OCI-LY7 (cell line): ENCODE results near the gene RAB44.

Experiments used
- CTCF ChIP-seq: fragments of 200-600 bp; sonication (generic); conservative IDR thresholded peaks from 2 replicates; pipeline ENCODE4 v1.5.1; 2014; ENCODE audit warnings: mild to moderate bottlenecking, antibody characterized with exemption, low read length, moderate library complexity, mixed read lengths
- EZH2phosphoT487 ChIP-seq: fragments of 200-600 bp; sonication (generic); IDR thresholded peaks from 2 replicates; pipeline ENCODE4 v1.6.1; 2018; ENCODE audit warnings: low read depth, borderline replicate concordance, mild to moderate bottlenecking, mixed run types, antibody characterized with exemption, low read length, moderate library complexity, mixed read lengths

DNA sequence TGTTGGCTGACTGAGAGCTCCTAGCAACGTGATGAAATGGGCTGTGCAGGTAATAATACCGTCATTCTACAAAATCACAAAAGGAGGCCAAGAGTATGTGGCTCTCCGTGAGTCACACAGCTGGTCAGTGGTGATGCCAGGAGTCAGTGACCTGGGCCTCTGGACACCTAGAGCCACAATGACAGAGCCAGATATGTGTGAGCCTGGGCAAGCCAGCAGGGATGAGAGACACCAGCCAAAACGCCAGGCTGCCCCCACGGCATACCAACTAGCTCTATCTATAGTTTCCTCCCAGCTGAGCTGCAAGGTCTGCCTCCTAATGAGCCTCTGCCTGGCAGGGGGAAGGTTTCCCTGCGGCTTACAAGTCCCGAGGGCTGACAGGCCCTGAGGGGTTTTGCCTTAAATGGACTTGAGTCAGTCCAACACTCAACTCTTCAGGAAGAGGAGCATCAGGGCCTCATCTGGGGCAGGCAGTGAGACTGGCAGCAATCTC lies 71.6 kb downstream of the RAB44 start:
- TF ChIP-seq CTCF (no peak), EZH2phosphoT487 (no peak)
